ENCODE measurements around the gene LRRC42.

Gene LRRC42

DNA sequence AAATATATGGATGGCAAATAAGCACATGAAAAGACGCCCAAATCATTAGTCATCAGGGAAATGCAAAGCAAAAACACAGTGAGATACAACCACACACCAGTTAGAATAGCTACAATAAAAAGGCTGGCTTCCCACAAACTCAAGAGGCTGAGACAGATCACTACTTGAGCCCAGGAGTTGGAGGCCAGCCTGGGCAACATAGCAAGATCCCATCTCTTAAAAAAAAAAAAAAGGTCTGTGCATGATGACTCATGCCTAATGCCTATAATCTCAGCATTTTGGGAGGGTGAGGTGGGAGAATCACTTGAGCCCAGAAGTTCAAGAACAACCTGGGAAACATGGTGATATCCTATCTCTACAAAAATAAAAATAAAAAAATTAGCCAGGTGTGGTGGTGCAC lies 52.1 kb downstream of the LRRC42 start:
- Histone ChIP-seq H3K27me3 (ENCODE audit: low read depth, low read length) (no peaks in the 10 kb centered on the region), H3K4me2 (ENCODE audit: low read length) (no peak overlapping the region), H3K9ac (ENCODE audit: low read length) (no peak overlapping the region), H2AFZ (ENCODE audit: low read depth, low read length) (no peak overlapping the region), H3K36me3 (replicated peaks; ENCODE audit: low read depth, low read length) (no peaks in the 10 kb centered on the region), H3K4me3 (ENCODE audit: low read length) (no peak overlapping the region), H3K9me3 (ENCODE audit: insufficient read depth, low read length) (no peaks in the 10 kb centered on the region), H4K20me1 (ENCODE audit: insufficient read depth, low read length) (no peaks in the 10 kb centered on the region), H3K4me1 (ENCODE audit: low read length) (no peaks in the 10 kb centered on the region), H3K79me2 (ENCODE audit: low read length) (no peaks in the 10 kb centered on the region), H3K27ac (ENCODE audit: low read length) (no peak overlapping the region)
- TF ChIP-seq CTCF (IDR thresholded peaks at IDR 0.05; ENCODE audit: low read depth, low read length) (no peak), EZH2phosphoT487 (IDR thresholded peaks at IDR 0.05; ENCODE audit: low read depth) (no peak)

GRCh38 chr1:53999920-54000319 lies 53.8 kb downstream of the LRRC42 start:
- TF ChIP-seq EZH2phosphoT487 (IDR thresholded peaks at IDR 0.05; ENCODE audit: low read depth) (no peak), CTCF (IDR thresholded peaks at IDR 0.05; ENCODE audit: low read depth, low read length) (no peak)
- H3K79me2 ChIP-seq (ENCODE audit: low read length), result no peaks in the 10 kb centered on the region

GRCh38 chr1:54001591-54001990 lies 55.4 kb downstream of the LRRC42 start:
- no peaks in the 10 kb centered on the region for H3K27me3 ChIP-seq (ENCODE audit: low read depth, low read length)
- no peaks in the 10 kb centered on the region for H3K79me2 ChIP-seq (ENCODE audit: low read length)
- no peaks in the 10 kb centered on the region for H4K20me1 ChIP-seq (ENCODE audit: insufficient read depth, low read length)
- no peak overlapping the region for H3K27ac ChIP-seq (ENCODE audit: low read length)
- no peak for TF ChIP-seq EZH2phosphoT487 (IDR thresholded peaks at IDR 0.05; ENCODE audit: low read depth)
- H2AFZ ChIP-seq (ENCODE audit: low read depth, low read length), result no peak overlapping the region
- no peaks in the 10 kb centered on the region for H3K9me3 ChIP-seq (ENCODE audit: insufficient read depth, low read length)
- no peaks in the 10 kb centered on the region for H3K4me1 ChIP-seq (ENCODE audit: low read length)
- no peak overlapping the region for H3K4me2 ChIP-seq (ENCODE audit: low read length)
- no peak overlapping the region for H3K4me3 ChIP-seq (ENCODE audit: low read length)
- H3K9ac ChIP-seq (ENCODE audit: low read length), result no peak overlapping the region
- H3K36me3 ChIP-seq (replicated peaks; ENCODE audit: low read depth, low read length), result no peaks in the 10 kb centered on the region

More at GRCh38 chr1:53999920-54000319, 53.8 kb downstream of the LRRC42 start:
- no peaks in the 10 kb centered on the region for H3K4me1 ChIP-seq (ENCODE audit: low read length)
- no peak overlapping the region for H3K9ac ChIP-seq (ENCODE audit: low read length)
- no peak overlapping the region for H3K27ac ChIP-seq (ENCODE audit: low read length)
- H3K36me3 ChIP-seq (replicated peaks; ENCODE audit: low read depth, low read length), result no peaks in the 10 kb centered on the region
- no peak overlapping the region for H3K4me3 ChIP-seq (ENCODE audit: low read length)
- no peaks in the 10 kb centered on the region for H3K27me3 ChIP-seq (ENCODE audit: low read depth, low read length)
- no peak overlapping the region for H2AFZ ChIP-seq (ENCODE audit: low read depth, low read length)
- H3K4me2 ChIP-seq (ENCODE audit: low read length), result no peak overlapping the region
- no peaks in the 10 kb centered on the region for H3K9me3 ChIP-seq (ENCODE audit: insufficient read depth, low read length)
- no peaks in the 10 kb centered on the region for H4K20me1 ChIP-seq (ENCODE audit: insufficient read depth, low read length)

DNA sequence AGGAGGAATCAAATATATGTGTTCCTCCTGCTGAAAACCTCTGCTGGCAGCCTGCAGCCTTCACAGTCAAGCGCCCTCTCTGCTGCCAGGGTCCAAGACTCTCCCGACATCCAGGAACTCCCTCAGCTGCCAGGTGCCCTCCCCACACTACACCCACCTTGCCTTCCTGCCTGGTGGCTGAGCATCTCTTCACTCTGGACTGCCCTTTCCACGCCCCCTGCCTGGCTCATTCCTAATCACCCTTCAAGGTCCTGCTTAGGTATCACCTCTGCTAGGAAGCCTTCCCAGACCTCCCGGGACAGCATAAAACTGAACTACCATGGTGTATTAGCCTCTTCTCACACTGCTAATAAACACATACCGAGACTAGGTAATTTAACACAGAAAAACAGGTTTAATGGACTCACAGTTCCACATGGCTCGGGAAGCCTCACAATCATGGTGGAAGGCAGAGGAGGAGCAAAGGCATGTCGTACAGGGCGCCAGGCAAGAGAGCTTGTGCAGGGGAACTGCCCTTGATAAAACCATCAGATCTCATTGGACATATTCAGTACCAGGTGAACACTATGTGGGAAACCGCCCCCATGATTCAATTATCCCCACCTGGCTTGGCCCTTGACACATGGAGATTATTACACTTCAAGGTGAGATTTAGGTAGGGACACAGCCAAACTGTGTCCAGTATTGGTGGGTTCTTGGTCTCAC lies 56.5 kb downstream of the LRRC42 start:
- no peaks in the 10 kb centered on the region for H3K4me1 ChIP-seq (ENCODE audit: low read length)
- TF ChIP-seq CTCF (IDR thresholded peaks at IDR 0.05; ENCODE audit: low read depth, low read length) (no peak), EZH2phosphoT487 (IDR thresholded peaks at IDR 0.05; ENCODE audit: low read depth) (no peak)
- no peaks in the 10 kb centered on the region for H3K9me3 ChIP-seq (ENCODE audit: insufficient read depth, low read length)
- H2AFZ ChIP-seq (ENCODE audit: low read depth, low read length), result no peak overlapping the region
- H3K27me3 ChIP-seq (ENCODE audit: low read depth, low read length), result no peaks in the 10 kb centered on the region
- no peak overlapping the region for H3K27ac ChIP-seq (ENCODE audit: low read length)
- H3K36me3 ChIP-seq (replicated peaks; ENCODE audit: low read depth, low read length), result no peaks in the 10 kb centered on the region
- no peak overlapping the region for H3K4me3 ChIP-seq (ENCODE audit: low read length)
- H4K20me1 ChIP-seq (ENCODE audit: insufficient read depth, low read length), result no peaks in the 10 kb centered on the region
- H3K79me2 ChIP-seq (ENCODE audit: low read length), result no peaks in the 10 kb centered on the region
- no peak overlapping the region for H3K4me2 ChIP-seq (ENCODE audit: low read length)
- no peak overlapping the region for H3K9ac ChIP-seq (ENCODE audit: low read length)
